Measurements from ENCODE around the gene FBXW5.

FBXW5 gene

DNA sequence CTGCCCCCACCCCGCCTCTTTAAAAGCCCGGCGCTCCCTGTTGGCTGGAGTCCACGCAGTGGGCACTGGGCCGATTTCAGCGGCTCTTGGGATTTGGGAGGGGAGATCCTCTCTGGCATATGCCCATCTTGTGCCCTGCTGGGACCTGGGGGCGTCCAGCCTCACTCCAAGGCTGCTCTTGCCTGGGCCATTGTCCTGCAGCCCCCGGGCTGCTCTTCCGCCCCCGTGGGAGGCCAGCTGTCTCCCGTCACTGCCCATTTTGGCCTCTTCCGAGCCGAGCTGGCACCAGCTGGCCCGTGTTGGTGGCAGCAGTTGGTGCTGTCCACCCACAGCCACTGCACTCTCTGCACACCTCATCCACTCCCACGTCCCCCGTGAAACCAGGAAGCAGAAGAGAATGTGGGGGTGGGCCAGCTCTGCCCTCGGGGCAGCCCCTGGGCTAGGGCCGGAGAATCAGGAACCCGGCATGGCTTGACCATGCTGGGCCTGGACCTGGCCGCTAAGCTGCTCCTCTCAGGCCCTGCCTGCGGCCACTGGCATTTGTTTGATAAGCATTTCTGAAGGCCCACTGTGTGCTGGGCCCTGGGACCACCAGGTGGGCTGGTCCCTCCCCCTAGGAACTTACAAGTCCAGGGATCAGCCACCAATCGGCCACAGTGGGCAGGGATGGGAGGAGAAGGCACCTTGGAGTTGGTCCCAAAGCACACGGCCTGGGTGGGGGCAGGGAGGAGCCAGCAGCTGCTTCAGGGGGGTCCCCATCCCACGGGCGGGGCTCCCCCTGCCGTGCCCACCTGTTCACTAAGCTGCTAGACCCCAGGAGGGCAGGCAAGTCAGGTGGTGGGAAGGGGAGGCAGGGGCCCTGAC lies 2.7 kb upstream of the FBXW5 start:
- Histone ChIP-seq H2AFZ (ENCODE audit: low read depth, low read length) (no peak overlapping the region), H3K4me2 (ENCODE audit: low read length) (no peak overlapping the region), H4K20me1 (ENCODE audit: insufficient read depth, low read length) (no peaks in the 10 kb centered on the region), H3K36me3 (replicated peaks; ENCODE audit: low read depth, low read length) (peaks cover 4% of the 10 kb centered on the region), H3K9me3 (ENCODE audit: insufficient read depth, low read length) (no peaks in the 10 kb centered on the region), H3K79me2 (ENCODE audit: low read length) (peaks cover 18% of the 10 kb centered on the region), H3K27ac (ENCODE audit: low read length) (no peak overlapping the region), H3K4me1 (ENCODE audit: low read length) (peaks cover 34% of the 10 kb centered on the region), H3K27me3 (ENCODE audit: low read depth, low read length) (no peaks in the 10 kb centered on the region), H3K9ac (ENCODE audit: low read length) (no peak overlapping the region), H3K4me3 (ENCODE audit: low read length) (no peak overlapping the region)
- TF ChIP-seq, protein P1, sequence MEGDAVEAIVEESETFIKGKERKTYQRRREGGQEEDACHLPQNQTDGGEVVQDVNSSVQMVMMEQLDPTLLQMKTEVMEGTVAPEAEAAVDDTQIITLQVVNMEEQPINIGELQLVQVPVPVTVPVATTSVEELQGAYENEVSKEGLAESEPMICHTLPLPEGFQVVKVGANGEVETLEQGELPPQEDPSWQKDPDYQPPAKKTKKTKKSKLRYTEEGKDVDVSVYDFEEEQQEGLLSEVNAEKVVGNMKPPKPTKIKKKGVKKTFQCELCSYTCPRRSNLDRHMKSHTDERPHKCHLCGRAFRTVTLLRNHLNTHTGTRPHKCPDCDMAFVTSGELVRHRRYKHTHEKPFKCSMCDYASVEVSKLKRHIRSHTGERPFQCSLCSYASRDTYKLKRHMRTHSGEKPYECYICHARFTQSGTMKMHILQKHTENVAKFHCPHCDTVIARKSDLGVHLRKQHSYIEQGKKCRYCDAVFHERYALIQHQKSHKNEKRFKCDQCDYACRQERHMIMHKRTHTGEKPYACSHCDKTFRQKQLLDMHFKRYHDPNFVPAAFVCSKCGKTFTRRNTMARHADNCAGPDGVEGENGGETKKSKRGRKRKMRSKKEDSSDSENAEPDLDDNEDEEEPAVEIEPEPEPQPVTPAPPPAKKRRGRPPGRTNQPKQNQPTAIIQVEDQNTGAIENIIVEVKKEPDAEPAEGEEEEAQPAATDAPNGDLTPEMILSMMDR (IDR thresholded peaks at IDR 0.05; ENCODE audit: low read depth, low read length): no peak
- no peak for TF ChIP-seq EZH2phosphoT487 (IDR thresholded peaks at IDR 0.05; ENCODE audit: low read depth)

DNA sequence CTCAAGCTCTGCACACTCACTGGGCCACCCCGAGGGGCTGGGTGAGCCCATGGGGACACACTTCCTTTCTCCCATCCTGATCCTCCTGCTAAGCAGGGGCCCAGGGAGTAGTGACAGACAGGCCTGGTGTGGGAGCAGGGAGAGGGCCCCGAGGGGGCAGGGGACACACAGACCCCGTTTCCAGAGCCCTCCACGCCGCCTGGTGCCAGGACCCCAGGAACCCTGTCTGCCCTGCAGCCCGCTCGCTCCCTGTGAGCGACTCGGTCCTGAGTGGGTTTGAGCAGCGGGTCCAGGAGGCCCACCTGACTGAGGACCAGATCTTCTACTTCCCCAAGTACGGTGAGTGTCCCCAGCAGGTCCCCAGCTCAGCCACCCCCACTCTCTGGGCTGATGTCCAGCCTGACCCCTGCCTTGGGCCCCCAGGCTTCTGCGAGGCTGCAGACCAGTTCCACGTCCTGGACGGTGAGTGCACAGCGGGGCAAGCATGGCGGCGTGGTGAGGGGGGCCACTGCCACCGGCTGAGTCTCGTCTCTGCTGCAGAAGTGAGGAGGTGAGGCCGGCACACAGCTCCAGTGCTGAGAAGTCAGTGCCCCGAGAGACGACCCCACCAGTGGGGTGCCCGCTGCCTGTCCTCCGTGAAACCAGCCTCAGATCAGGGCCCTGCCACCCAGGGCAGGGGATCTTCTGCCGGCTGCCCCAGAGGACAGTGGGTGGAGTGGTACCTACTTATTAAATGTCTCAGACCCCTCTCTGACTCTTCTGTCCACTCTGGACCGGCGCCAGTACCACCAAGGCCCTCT lies 1.9 kb upstream of the FBXW5 start:
- Histone ChIP-seq H3K27me3 (ENCODE audit: low read depth, low read length) (no peaks in the 10 kb centered on the region), H2AFZ (ENCODE audit: low read depth, low read length) (no peak overlapping the region), H3K9me3 (ENCODE audit: insufficient read depth, low read length) (no peaks in the 10 kb centered on the region), H3K9ac (ENCODE audit: low read length) (no peak overlapping the region), H3K4me2 (ENCODE audit: low read length) (no peak overlapping the region), H3K4me1 (ENCODE audit: low read length) (peaks cover 34% of the 10 kb centered on the region), H3K27ac (ENCODE audit: low read length) (no peak overlapping the region), H4K20me1 (ENCODE audit: insufficient read depth, low read length) (no peaks in the 10 kb centered on the region), H3K4me3 (ENCODE audit: low read length) (no peak overlapping the region), H3K79me2 (ENCODE audit: low read length) (peaks cover 18% of the 10 kb centered on the region), H3K36me3 (replicated peaks; ENCODE audit: low read depth, low read length) (peaks cover 12% of the 10 kb centered on the region)
- TF ChIP-seq, protein P1 (IDR thresholded peaks at IDR 0.05; ENCODE audit: low read depth, low read length): no peak
- TF ChIP-seq EZH2phosphoT487 (IDR thresholded peaks at IDR 0.05; ENCODE audit: low read depth): no peak

DNA sequence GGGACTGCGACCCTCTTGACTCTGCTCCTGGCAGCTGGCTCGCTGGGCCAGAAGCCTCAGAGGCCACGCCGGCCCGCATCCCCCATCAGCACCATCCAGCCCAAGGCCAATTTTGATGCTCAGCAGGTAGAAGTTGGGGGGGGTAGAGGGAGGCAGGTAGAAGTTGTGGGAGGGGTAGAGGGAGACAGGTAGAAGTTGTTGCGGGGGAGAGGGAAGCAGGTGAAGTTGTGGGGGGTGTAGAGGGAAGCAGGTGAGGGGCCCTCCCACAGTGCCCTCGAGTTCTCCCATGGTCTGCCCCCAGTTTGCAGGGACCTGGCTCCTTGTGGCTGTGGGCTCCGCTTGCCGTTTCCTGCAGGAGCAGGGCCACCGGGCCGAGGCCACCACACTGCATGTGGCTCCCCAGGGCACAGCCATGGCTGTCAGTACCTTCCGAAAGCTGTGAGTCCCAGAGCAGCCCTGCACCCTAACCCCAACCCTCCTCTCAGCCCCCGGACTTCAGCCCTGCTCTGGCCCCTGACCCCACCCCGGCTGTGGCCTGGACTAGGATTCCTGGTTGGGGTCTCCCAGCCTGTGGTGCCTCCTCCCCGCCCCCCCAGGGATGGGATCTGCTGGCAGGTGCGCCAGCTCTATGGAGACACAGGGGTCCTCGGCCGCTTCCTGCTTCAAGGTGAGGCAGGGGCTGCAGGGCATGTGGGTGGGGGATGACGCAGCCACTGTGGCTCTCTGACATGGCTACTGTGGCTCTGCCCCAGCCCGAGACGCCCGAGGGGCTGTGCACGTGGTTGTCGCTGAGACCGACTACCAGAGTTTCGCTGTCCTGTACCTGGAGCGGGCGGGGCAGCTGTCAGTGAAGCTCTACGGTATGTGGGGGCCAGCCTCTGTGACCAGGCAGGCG lies 1.0 kb upstream of the FBXW5 start:
- no peaks in the 10 kb centered on the region for H3K27me3 ChIP-seq (ENCODE audit: low read depth, low read length)
- no peaks in the 10 kb centered on the region for H4K20me1 ChIP-seq (ENCODE audit: insufficient read depth, low read length)
- no peak for TF ChIP-seq EZH2phosphoT487 (IDR thresholded peaks at IDR 0.05; ENCODE audit: low read depth)
- TF ChIP-seq, protein P1 (IDR thresholded peaks at IDR 0.05; ENCODE audit: low read depth, low read length): no peak
- H3K4me3 ChIP-seq (ENCODE audit: low read length): no peak overlapping the region
- no peak overlapping the region for H3K9ac ChIP-seq (ENCODE audit: low read length)
- H3K4me1 ChIP-seq (ENCODE audit: low read length): peaks cover 31% of the 10 kb centered on the region
- H3K27ac ChIP-seq (ENCODE audit: low read length): no peak overlapping the region
- no peak overlapping the region for H3K4me2 ChIP-seq (ENCODE audit: low read length)
- no peaks in the 10 kb centered on the region for H3K9me3 ChIP-seq (ENCODE audit: insufficient read depth, low read length)
- peaks cover 19% of the 10 kb centered on the region for H3K36me3 ChIP-seq (replicated peaks; ENCODE audit: low read depth, low read length)
- no peak overlapping the region; the same call in 1 of the 2 replicates for H2AFZ ChIP-seq (ENCODE audit: low read depth, low read length)
- H3K79me2 ChIP-seq (ENCODE audit: low read length): peaks cover 18% of the 10 kb centered on the region
